Loucy (cell line): Measurements from ENCODE around the gene IDUA.

Experiments used
- EZH2phosphoT487 ChIP-seq: fragments of 200-600 bp; IDR thresholded peaks from 2 replicates; pipeline ENCODE4 v1.6.1; 2018; ENCODE audit warnings: antibody characterized with exemption, mild to moderate bottlenecking, moderate library complexity, borderline replicate concordance
- TF ChIP-seq, protein P1 (sequence below): fragments of 200-600 bp; sonication (generic); conservative IDR thresholded peaks from 2 replicates; pipeline ENCODE4 v1.5.1; 2014; ENCODE audit warnings: mild to moderate bottlenecking, antibody characterized with exemption, low read length

DNA sequence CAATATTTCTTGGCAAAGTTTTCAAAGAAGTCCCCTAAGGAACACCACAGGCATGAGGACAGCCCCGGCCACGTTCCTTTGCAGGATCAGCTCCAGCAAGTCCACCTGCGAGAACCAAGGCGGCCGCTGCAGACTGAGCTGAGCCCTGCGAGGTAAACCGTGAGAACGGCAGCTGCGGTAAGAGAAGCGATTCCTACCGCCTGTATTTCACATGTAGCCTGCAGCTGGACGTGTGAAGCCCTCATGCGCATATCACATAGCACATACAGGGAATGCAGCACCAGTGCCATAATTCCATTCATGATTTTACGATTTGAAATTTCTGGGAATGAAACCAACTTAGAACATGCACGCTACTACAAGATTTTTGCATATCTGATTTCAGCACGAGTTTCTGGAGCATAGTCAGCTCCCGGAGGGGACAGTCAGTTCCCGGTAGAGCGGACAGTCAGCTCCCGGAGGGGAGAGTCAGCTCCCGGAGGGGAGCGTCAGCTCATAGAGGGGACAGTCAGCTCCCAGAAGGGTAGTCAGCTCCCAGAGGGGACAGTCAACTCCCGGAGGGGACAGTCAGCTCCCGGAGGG lies 66.3 kb downstream of the IDUA start:
- TF ChIP-seq, protein P1, sequence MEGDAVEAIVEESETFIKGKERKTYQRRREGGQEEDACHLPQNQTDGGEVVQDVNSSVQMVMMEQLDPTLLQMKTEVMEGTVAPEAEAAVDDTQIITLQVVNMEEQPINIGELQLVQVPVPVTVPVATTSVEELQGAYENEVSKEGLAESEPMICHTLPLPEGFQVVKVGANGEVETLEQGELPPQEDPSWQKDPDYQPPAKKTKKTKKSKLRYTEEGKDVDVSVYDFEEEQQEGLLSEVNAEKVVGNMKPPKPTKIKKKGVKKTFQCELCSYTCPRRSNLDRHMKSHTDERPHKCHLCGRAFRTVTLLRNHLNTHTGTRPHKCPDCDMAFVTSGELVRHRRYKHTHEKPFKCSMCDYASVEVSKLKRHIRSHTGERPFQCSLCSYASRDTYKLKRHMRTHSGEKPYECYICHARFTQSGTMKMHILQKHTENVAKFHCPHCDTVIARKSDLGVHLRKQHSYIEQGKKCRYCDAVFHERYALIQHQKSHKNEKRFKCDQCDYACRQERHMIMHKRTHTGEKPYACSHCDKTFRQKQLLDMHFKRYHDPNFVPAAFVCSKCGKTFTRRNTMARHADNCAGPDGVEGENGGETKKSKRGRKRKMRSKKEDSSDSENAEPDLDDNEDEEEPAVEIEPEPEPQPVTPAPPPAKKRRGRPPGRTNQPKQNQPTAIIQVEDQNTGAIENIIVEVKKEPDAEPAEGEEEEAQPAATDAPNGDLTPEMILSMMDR = no peak
- no peak for TF ChIP-seq EZH2phosphoT487
